GM23248 (cell line): ENCODE measurements around the gene CLMP. TPM values are rescaled to one million over a fixed set of nuclear protein-coding genes. Genes with fewer than 3 reads are reported as not detected.

ENCODE experiments used
- DNase-seq: peaks from one replicate; pipeline ENCODE4 v3.0.0-alpha.2; 2015
- H2AFZ ChIP-seq: fragments of 200-600 bp; sonication (generic); 2 replicates; pipeline ENCODE4 v1.6.1; 2016; ENCODE audit warnings: antibody characterized with exemption
- H3F3A ChIP-seq: fragments of 200-600 bp; sonication (generic); 2 replicates; pipeline ENCODE4 v1.6.1; 2016; ENCODE audit warnings: mild to moderate bottlenecking, antibody characterized with exemption, mixed run types; ENCODE audit not compliant: insufficient read depth
- H3K27ac ChIP-seq: fragments of 200-600 bp; sonication (generic); 2 replicates; pipeline ENCODE4 v1.5.1; 2016; ENCODE audit warnings: mild to moderate bottlenecking
- H3K27me3 ChIP-seq: fragments of 200-600 bp; sonication (generic); replicated peaks from 2 replicates; pipeline ENCODE4 v1.6.1; 2016; ENCODE audit warnings: mild to moderate bottlenecking; ENCODE audit not compliant: insufficient read depth
- H3K36me3 ChIP-seq: fragments of 200-600 bp; sonication (generic); 2 replicates; pipeline ENCODE4 v1.6.1; 2016; ENCODE audit warnings: low read depth, mild to moderate bottlenecking
- H3K4me1 ChIP-seq: fragments of 200-600 bp; sonication (generic); 2 replicates; pipeline ENCODE4 v1.6.1; 2016; ENCODE audit warnings: mild to moderate bottlenecking; ENCODE audit not compliant: insufficient read depth
- H3K4me2 ChIP-seq: fragments of 200-600 bp; sonication (generic); one replicate; pipeline ENCODE4 v1.6.1; 2016; ENCODE audit warnings: mild to moderate bottlenecking; ENCODE audit not compliant: unreplicated experiment
- H3K4me3 ChIP-seq: fragments of 200-600 bp; sonication (generic); 2 replicates; pipeline ENCODE4 v1.5.1; 2016; ENCODE audit warnings: mild to moderate bottlenecking
- H3K79me2 ChIP-seq: fragments of 200-600 bp; sonication (generic); 2 replicates; pipeline ENCODE4 v1.6.1; 2016; ENCODE audit warnings: mild to moderate bottlenecking; ENCODE audit not compliant: insufficient read depth
- H3K9ac ChIP-seq: fragments of 200-600 bp; sonication (generic); 2 replicates; pipeline ENCODE4 v1.6.1; 2016; ENCODE audit warnings: mild to moderate bottlenecking
- H3K9me2 ChIP-seq: fragments of 200-600 bp; sonication (generic); 2 replicates; pipeline ENCODE4 v1.6.1; 2016; ENCODE audit warnings: mixed run types, mild to moderate bottlenecking, moderate library complexity; ENCODE audit not compliant: insufficient read depth
- H3K9me3 ChIP-seq: fragments of 200-600 bp; sonication (generic); one replicate; pipeline ENCODE4 v1.6.1; 2017; ENCODE audit warnings: low read depth
- H4K20me1 ChIP-seq: fragments of 200-600 bp; sonication (generic); 2 replicates; pipeline ENCODE4 v1.6.0; 2016; ENCODE audit not compliant: insufficient read depth
- EZH2 ChIP-seq: fragments of 200-600 bp; sonication (generic); IDR thresholded peaks from 2 replicates; pipeline ENCODE4 v1.6.1; 2018; ENCODE audit warnings: antibody characterized with exemption, mild to moderate bottlenecking; ENCODE audit not compliant: insufficient read depth, poor library complexity, severe bottlenecking
- EZH2phosphoT487 ChIP-seq: fragments of 200-600 bp; sonication (generic); IDR thresholded peaks from 2 replicates; pipeline ENCODE4 v1.6.1; 2018; ENCODE audit warnings: antibody characterized with exemption, moderate library complexity, mild to moderate bottlenecking, low read depth; ENCODE audit not compliant: insufficient read depth
- WGBS, 2 experiments: methylation state at CpG; one replicate each; pipeline ENCODE4 v1.1.6; 2015 to 2017; ENCODE audit warnings: low lambda C conversion rate in 2 of 2, low coverage in 1 of 2; ENCODE audit errors: missing lambda C conversion rate in 2 of 2; 5-methylcytosine and 5-hydroxymethylcytosine counted together
- in situ Hi-C: fragments of 300-500 bp; cut with MboI; formaldehyde crosslinking; loops from 2 replicates; pipeline ENCODE4 v1.15.0; 2020
- polyA plus RNA-seq: library from polyadenylated mRNA; unstranded; fragments of >200 nt; fragmentation: Nextera tagmentation; extraction: Ambion mirVana; gene quantifications from 2 replicates; pipeline ENCODE4 v1.2.1, GENCODE V29; 2016
- total RNA-seq: library from RNA; depleted of rRNA; stranded (reverse); fragments of >200 nt; shearing (Covaris generic); gene quantifications from 2 replicates; pipeline ENCODE4 v1.2.3, GENCODE V29; 2014

Gene CLMP
- total and polyA plus RNA-seq, 2 experiments from 2014 or later = 166 to 215 TPM

DNA sequence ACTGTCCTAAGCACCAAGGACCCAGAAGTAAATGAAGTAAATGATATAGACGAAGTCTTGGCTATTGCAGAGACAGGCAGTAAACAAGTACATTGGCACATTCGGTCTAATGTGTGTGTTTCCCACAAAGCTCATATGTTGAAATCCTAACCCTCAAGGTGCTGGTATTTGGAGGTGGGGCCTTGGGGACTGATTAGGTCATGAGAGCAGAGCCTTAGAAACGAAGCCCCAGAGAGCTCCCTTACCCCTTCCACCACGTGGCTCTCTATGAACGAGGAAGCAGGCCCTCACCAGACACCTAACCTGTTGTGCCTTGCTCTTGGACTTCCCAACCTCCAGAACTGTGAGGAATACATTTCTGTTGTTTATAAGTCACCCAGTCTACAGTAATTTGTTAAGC lies 14.9 kb downstream of the CLMP start:
- Histone ChIP-seq H2AFZ (no peak overlapping the region), H3K36me3 (peaks cover 28% of the 10 kb centered on the region; the same call in 1 of the 2 replicates), H3K4me1 (peaks cover 94% of the 10 kb centered on the region), H3K4me3 (no peak overlapping the region), H4K20me1 (no peaks in the 10 kb centered on the region), H3K9me3 (no peaks in the 10 kb centered on the region), H3K9ac (peak overlapping the region; percentile 49), H3K79me2 (peaks cover 100% of the 10 kb centered on the region), H3F3A (peaks cover 91% of the 10 kb centered on the region), H3K4me2 (no peak overlapping the region), H3K9me2 (no peaks in the 10 kb centered on the region), H3K27me3 (no peaks in the 10 kb centered on the region), H3K27ac (peak overlapping the region; percentile 93)
- TF ChIP-seq EZH2 (no peak), EZH2phosphoT487 (no peak)
- in situ Hi-C loops = no loop called here
- DNase-seq = peak; percentile 65
- WGBS, 2 experiments = 83 to 86% methylated on average over 5 of the region's 5 CpGs

DNA sequence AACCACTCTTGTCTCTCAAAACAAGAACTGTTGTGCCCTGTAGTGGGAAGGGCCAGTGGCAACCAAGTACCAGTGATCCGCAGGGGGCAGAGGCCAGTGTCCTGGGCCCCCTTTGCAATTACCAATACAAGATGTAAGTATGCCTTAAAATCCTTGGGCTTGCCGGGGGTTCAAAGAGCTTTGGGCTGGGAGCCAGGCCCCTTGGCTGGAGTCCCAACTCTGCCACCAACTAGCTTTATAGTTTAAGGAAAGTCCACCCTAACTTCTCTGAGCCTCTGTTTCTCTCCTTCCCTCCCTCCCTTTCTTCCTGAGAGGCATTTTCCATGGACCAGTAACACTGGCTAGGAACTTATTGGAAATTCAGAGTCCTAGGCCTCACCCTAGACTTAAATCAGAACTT lies 15.5 kb downstream of the CLMP start:
- no peaks in the 10 kb centered on the region for H3K9me3 ChIP-seq
- no peaks in the 10 kb centered on the region for H3K27me3 ChIP-seq
- H4K20me1 ChIP-seq = no peaks in the 10 kb centered on the region
- in situ Hi-C loops = no loop called here
- 75% methylated on average over 2 of the region's 2 CpGs for WGBS, 2 experiments
- no peak overlapping the region for H3K4me3 ChIP-seq
- no peak for DNase-seq
- peaks cover 96% of the 10 kb centered on the region for H3K79me2 ChIP-seq
- H3K27ac ChIP-seq = peak overlapping the region; percentile 93
- H3K9ac ChIP-seq = peak overlapping the region; percentile 49; the same call in 1 of the 2 replicates
- no peak overlapping the region for H2AFZ ChIP-seq
- peak overlapping the region; percentile 14 for H3K4me2 ChIP-seq
- peaks cover 88% of the 10 kb centered on the region for H3F3A ChIP-seq
- peaks cover 28% of the 10 kb centered on the region; the same call in 1 of the 2 replicates for H3K36me3 ChIP-seq
- no peaks in the 10 kb centered on the region for H3K9me2 ChIP-seq
- TF ChIP-seq EZH2phosphoT487 = no peak
- no peak for TF ChIP-seq EZH2
- peaks cover 93% of the 10 kb centered on the region for H3K4me1 ChIP-seq

DNA sequence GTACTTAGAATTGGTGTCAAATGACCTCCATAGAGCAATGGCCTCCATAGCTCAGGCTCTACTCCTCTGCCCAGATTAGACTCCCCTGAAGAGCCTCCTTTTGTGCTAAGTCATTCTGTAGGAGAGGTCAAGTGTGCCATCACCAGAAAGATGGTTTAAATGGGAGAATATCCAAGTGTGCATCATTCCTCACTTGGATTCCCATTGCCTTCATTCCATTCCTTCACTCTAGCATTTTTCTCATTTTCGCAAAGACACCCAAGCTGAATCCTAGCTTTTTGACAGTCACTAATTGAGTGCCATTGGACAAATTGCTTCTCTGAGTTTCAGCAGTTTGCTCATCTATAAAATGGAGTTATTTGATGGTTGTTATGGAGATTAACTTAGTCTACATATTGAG lies 16.9 kb downstream of the CLMP start:
- WGBS, 2 experiments = 97 to 100% methylated on average over 1 of the region's 1 CpG
- H3K27ac ChIP-seq = peak overlapping the region; percentile 93
- in situ Hi-C loops = no loop called here

DNA sequence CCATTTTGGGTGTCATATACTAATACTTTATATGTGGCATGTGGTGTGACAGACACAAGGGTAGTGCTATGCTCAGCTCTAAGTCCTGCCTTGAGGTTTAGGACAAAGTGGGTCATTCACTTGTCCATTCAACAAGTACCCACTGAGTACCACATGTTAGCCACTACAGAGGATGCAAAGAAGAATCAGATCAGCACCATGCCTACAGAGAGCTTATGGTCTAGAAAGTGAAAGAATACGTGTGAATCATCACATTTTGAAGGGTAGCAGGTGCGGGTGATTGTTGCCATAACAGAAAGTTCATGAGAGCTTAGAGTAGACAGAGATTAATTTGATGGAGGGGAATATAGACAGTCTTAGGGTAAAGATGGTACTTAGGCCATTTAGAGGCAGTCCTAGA lies 18.3 kb downstream of the CLMP start:
- DNase-seq = no peak
- Histone ChIP-seq H2AFZ (no peak overlapping the region), H3K27ac (peak overlapping the region; percentile 90), H3K27me3 (no peaks in the 10 kb centered on the region), H3K4me2 (no peak overlapping the region), H3F3A (peaks cover 93% of the 10 kb centered on the region), H3K4me3 (no peak overlapping the region), H3K79me2 (peaks cover 68% of the 10 kb centered on the region), H3K36me3 (peaks cover 34% of the 10 kb centered on the region), H4K20me1 (no peaks in the 10 kb centered on the region), H3K9me3 (no peaks in the 10 kb centered on the region), H3K9ac (no peak overlapping the region), H3K4me1 (peaks cover 89% of the 10 kb centered on the region), H3K9me2 (no peaks in the 10 kb centered on the region)
- TF ChIP-seq EZH2phosphoT487 = no peak
- TF ChIP-seq EZH2 = no peak
- WGBS, 2 experiments = 92 to 100% methylated on average over 2 of the region's 2 CpGs
- in situ Hi-C loops = no loop called here

More for the DNA sequence above, 16.9 kb downstream of the CLMP start:
- Histone ChIP-seq H3K4me1 (peaks cover 90% of the 10 kb centered on the region), H3K9ac (no peak overlapping the region), H3K79me2 (peaks cover 82% of the 10 kb centered on the region), H4K20me1 (no peaks in the 10 kb centered on the region), H3K27me3 (no peaks in the 10 kb centered on the region), H3K36me3 (peaks cover 23% of the 10 kb centered on the region; the same call in 1 of the 2 replicates), H3K4me3 (no peak overlapping the region), H3K9me2 (no peaks in the 10 kb centered on the region), H3F3A (peaks cover 93% of the 10 kb centered on the region), H3K9me3 (no peaks in the 10 kb centered on the region), H3K4me2 (no peak overlapping the region), H2AFZ (no peak overlapping the region)
- DNase-seq = no peak
- TF ChIP-seq EZH2phosphoT487 = no peak
- TF ChIP-seq EZH2 = no peak
